Thyroid gland (tissue), 4 donors: ENCODE data around the gene OVOL2. TPM values are rescaled to one million over a fixed set of nuclear protein-coding genes. Genes with fewer than 3 reads are reported as not detected.
A peak's percentile ranks its signal among the peaks of the same experiment; 100 is the strongest.

ENCODE experiments used
- DNase-seq, 2 donors: peaks; one replicate each; pipeline ENCODE4 v3.0.0-alpha.2; 2019
- H3K27ac ChIP-seq, 3 donors: fragments of 200-600 bp; sonication (generic); 1 replicate in 2 of 3; 2 replicates in 1 of 3; pipeline ENCODE4 v1.5.1; 2016 to 2019; ENCODE audit warnings: mild to moderate bottlenecking in 1 of 3, moderate library complexity in 1 of 3
- H3K27me3 ChIP-seq: fragments of 200-600 bp; sonication (generic); one replicate; pipeline ENCODE4 v1.5.1; 2019
- H3K36me3 ChIP-seq, 2 donors: fragments of 200-600 bp; sonication (generic); one replicate each; pipeline ENCODE4 v1.5.1; 2016 to 2019
- H3K4me1 ChIP-seq, 2 donors: fragments of 200-600 bp; sonication (generic); one replicate each; pipeline ENCODE4 v1.5.1; 2017 to 2019
- H3K4me3 ChIP-seq, 3 donors: fragments of 200-600 bp; sonication (generic); replicated peaks in 1 of 3; 1 replicate in 2 of 3; 2 replicates in 1 of 3; pipeline ENCODE4 v1.5.1; 2016; ENCODE audit warnings: mild to moderate bottlenecking in 1 of 3
- H3K9me3 ChIP-seq: fragments of 200-600 bp; sonication (generic); one replicate; pipeline ENCODE4 v1.5.1; 2017
- POLR2A ChIP-seq, 2 donors: fragments of 450-650 bp; IDR thresholded peaks; one replicate each; pipeline ENCODE4 v1.6.1; 2017; ENCODE audit warnings: antibody characterized with exemption in 2 of 2, mild to moderate bottlenecking in 2 of 2, moderate library complexity in 1 of 2
- WGBS, 2 donors: methylation state at CpG; one replicate each; pipeline ENCODE4 v1.1.5; 2017; 5-methylcytosine and 5-hydroxymethylcytosine counted together
- intact Hi-C: fragments of 100-400 bp; cut with DNase I; formaldehyde crosslinking; loops from one replicate; pipeline ENCODE4 v1.15.1; 2023
- total RNA-seq, 4 donors: library from RNA; depleted of rRNA; stranded (reverse); fragments of >200 nt; gene quantifications; one replicate each; pipeline ENCODE4 v1.2.3, GENCODE V29; 2016
- TF ChIP-seq, protein P1 (sequence below), 6 experiments: fragments of 200-600 bp in 3 of 6; fragments of 450-650 bp in 3 of 6; sonication (generic) in 3 of 6; IDR thresholded peaks; one replicate each; pipeline ENCODE4 v1.5.1; 2016 to 2019; ENCODE audit warnings: antibody characterized with exemption in 6 of 6, mild to moderate bottlenecking in 2 of 6, inconsistent platforms in 1 of 6, moderate library complexity in 1 of 6

OVOL2 gene
- total RNA-seq, 4 donors from 2014 or later, result 12.6 to 17.4 (median 13.5) TPM

- intact Hi-C loops, result loop anchor here (10.0 kb wide), 1 partner anchor 491 kb away; no protein-coding TSS in a partner anchor
- peak; percentile 48 to 50 for DNase-seq
- Histone ChIP-seq H3K27me3 (no peaks in the 10 kb centered on the region), H3K4me1 (peaks cover 4 to 5% of the 10 kb centered on the region in 2 donors), H3K36me3 (no peaks in the 10 kb centered on the region), H3K4me3 (no peak overlapping the region), H3K27ac (peak overlapping the region in 1 of 3 donors; percentile 28), H3K9me3 (no peaks in the 10 kb centered on the region)
- WGBS, 2 donors, result 21 to 27% methylated on average over 16 of the region's 16 CpGs
- no peak for TF ChIP-seq POLR2A (IDR thresholded peaks at IDR 0.05)
- TF ChIP-seq, protein P1, sequence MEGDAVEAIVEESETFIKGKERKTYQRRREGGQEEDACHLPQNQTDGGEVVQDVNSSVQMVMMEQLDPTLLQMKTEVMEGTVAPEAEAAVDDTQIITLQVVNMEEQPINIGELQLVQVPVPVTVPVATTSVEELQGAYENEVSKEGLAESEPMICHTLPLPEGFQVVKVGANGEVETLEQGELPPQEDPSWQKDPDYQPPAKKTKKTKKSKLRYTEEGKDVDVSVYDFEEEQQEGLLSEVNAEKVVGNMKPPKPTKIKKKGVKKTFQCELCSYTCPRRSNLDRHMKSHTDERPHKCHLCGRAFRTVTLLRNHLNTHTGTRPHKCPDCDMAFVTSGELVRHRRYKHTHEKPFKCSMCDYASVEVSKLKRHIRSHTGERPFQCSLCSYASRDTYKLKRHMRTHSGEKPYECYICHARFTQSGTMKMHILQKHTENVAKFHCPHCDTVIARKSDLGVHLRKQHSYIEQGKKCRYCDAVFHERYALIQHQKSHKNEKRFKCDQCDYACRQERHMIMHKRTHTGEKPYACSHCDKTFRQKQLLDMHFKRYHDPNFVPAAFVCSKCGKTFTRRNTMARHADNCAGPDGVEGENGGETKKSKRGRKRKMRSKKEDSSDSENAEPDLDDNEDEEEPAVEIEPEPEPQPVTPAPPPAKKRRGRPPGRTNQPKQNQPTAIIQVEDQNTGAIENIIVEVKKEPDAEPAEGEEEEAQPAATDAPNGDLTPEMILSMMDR (IDR thresholded peaks at IDR 0.05), result peak; percentile 92 to 100 (median 98)
Observed at GRCh38 chr20:17995967-17996819, 61.5 kb downstream of the OVOL2 start.

- Histone ChIP-seq H3K9me3 (no peaks in the 10 kb centered on the region), H3K4me3 (no peak overlapping the region), H3K4me1 (peaks cover 4 to 5% of the 10 kb centered on the region in 2 donors), H3K27me3 (no peaks in the 10 kb centered on the region), H3K27ac (no peak overlapping the region), H3K36me3 (peaks cover 0 to 3% of the 10 kb centered on the region in 2 donors)
- 94 to 97% methylated on average over 3 of the region's 3 CpGs for WGBS, 2 donors
- DNase-seq, result no peak
- intact Hi-C loops, result loop anchor here (10.0 kb wide), 1 partner anchor 489 kb away; no protein-coding TSS in a partner anchor
- TF ChIP-seq POLR2A (IDR thresholded peaks at IDR 0.05), result no peak
- TF ChIP-seq, protein P1 (IDR thresholded peaks at IDR 0.05), result no peak
Observed at GRCh38 chr20:17993546-17993945, 64.2 kb downstream of the OVOL2 start.

DNA sequence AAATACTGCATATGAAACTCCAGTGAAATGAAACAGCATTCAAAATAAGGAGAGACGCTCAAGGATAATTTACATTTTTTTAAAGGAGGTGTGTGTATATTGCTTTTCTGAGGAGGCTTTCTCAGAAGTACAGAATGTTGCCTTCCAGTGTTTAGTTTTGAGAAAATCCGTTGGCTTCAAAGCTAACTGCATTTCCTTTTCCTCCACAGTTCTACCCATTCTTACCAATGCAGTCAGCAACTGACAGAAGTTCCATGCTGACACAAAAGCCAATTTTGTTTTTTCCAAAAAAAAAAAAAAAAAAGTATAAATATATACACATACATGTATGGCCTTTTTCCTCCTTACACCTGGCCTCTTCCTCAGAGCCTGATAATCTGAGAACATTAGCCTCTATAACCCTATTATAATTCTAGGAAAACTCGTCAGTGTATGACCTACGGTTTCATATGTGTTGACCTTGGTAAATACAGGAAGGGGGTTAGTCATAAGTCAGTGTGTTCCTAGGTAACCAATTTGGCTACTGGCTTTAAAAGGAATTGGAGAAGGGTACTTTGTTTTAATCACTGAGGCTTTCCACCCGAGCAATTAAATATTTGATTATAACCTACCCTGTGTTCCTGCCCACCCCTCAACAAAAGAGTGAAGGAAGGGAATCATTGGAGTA, 64.7 kb downstream of the OVOL2 start:
- WGBS, 2 donors, result 76 to 80% methylated on average over 5 of the region's 5 CpGs
- no peak for DNase-seq

DNA sequence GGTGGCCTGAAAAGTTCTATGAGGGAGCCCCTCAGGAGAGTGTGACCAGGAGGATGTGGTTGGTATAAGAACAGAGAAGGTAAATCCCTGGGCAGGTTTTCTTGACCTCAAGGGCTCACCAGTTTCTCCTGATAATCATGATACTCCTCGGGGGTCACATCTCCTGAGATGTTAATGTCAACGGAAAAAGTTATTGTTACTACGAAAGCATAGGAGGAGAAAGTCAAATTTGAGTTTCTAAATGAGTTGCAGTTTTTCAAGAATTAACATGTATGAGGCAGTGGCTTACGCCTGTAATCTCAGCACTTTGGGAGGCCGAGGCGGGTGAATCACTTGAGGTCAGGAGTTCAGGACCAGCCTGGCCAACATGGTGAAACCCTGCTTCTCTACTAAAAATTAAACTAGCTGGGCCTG, 65.5 kb downstream of the OVOL2 start:
- no peak overlapping the region for H3K4me3 ChIP-seq
- H3K27ac ChIP-seq, result no peak overlapping the region
- no peak for TF ChIP-seq POLR2A (IDR thresholded peaks at IDR 0.05)
- H3K4me1 ChIP-seq, result peaks cover 4 to 5% of the 10 kb centered on the region in 2 donors
- DNase-seq, result no peak
- intact Hi-C loops, result loop anchor here (10.0 kb wide), 1 partner anchor 487 kb away; no protein-coding TSS in a partner anchor
- H3K36me3 ChIP-seq, result peaks cover 0 to 3% of the 10 kb centered on the region in 2 donors
- H3K27me3 ChIP-seq, result no peaks in the 10 kb centered on the region
- no peaks in the 10 kb centered on the region for H3K9me3 ChIP-seq
- WGBS, 2 donors, result 87 to 89% methylated on average over 6 of the region's 6 CpGs

More for the DNA sequence above, 64.7 kb downstream of the OVOL2 start:
- no peak for TF ChIP-seq POLR2A (IDR thresholded peaks at IDR 0.05)
- TF ChIP-seq, protein P1 (IDR thresholded peaks at IDR 0.05), result no peak
- Histone ChIP-seq H3K9me3 (no peaks in the 10 kb centered on the region), H3K27me3 (no peaks in the 10 kb centered on the region), H3K36me3 (peaks cover 0 to 3% of the 10 kb centered on the region in 2 donors), H3K27ac (no peak overlapping the region), H3K4me3 (no peak overlapping the region), H3K4me1 (peaks cover 4 to 5% of the 10 kb centered on the region in 2 donors)
- intact Hi-C loops, result loop anchor here (10.0 kb wide), 1 partner anchor 488 kb away; no protein-coding TSS in a partner anchor

DNA sequence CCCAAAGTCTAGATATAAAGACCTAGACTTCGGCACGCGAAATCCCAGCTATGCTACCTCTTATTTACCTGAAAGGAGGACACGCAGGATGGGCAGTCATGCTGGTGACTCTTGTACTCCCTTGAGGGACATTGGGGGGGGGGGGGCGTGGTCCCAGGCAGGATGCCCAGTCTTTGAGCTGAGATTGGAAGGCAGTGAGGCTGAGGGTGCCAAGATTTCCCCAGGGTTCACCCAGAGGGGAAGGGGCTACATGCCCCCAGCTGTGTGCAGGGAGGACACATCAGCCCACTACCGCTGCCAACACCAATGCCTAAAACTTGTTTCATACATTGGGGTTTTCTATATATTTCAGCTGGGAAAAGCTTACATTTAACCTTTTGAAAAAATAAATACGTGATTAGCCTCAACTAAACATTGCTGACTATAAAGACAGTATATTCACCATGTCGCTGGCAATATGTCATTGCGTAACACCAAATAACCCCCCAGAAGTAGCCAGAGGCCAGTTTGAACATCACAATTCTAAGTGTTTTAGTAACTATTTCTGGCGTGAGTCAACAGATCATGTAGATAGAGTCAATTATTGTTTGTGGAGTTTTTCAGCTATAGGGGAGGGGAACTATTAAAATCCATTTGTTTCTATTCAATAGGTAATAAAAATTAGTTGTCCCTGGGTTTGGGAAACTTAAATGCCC, 67.3 kb downstream of the OVOL2 start:
- H3K36me3 ChIP-seq, result peaks cover 0 to 3% of the 10 kb centered on the region in 2 donors
- no peak overlapping the region for H3K4me3 ChIP-seq
- no peaks in the 10 kb centered on the region for H3K9me3 ChIP-seq
- no peak for TF ChIP-seq POLR2A (IDR thresholded peaks at IDR 0.05)
- TF ChIP-seq, protein P1 (IDR thresholded peaks at IDR 0.05), result no peak
- H3K4me1 ChIP-seq, result no peaks in the 10 kb centered on the region
- peak; percentile 33 to 46 for DNase-seq
- no peaks in the 10 kb centered on the region for H3K27me3 ChIP-seq
- H3K27ac ChIP-seq, result no peak overlapping the region
- WGBS, 2 donors, result 76 to 89% methylated on average over 10 of the region's 10 CpGs
- intact Hi-C loops, result loop anchor here (10.0 kb wide), 1 partner anchor 486 kb away; no protein-coding TSS in a partner anchor
